ENCODE data around the gene CGB3.

The CGB3 gene

GRCh38 chr19:49014123-49014869 lies 9.8 kb downstream of the CGB3 start:
- DNase-seq (ENCODE audit: low spot score) (peak; percentile 56), ATAC-seq (ENCODE audit: low read depth) (no peak)
- H3K4me1 ChIP-seq (ENCODE audit: insufficient read depth, poor library complexity, severe bottlenecking) = no peaks in the 10 kb centered on the region
- peaks cover 38% of the 10 kb centered on the region for H3K36me3 ChIP-seq (ENCODE audit: low read depth)
- no peaks in the 10 kb centered on the region for H3K9me3 ChIP-seq (ENCODE audit: severe bottlenecking)
- H3K4me3 ChIP-seq (ENCODE audit: severe bottlenecking) = no peak overlapping the region
- TF ChIP-seq, protein P1, sequence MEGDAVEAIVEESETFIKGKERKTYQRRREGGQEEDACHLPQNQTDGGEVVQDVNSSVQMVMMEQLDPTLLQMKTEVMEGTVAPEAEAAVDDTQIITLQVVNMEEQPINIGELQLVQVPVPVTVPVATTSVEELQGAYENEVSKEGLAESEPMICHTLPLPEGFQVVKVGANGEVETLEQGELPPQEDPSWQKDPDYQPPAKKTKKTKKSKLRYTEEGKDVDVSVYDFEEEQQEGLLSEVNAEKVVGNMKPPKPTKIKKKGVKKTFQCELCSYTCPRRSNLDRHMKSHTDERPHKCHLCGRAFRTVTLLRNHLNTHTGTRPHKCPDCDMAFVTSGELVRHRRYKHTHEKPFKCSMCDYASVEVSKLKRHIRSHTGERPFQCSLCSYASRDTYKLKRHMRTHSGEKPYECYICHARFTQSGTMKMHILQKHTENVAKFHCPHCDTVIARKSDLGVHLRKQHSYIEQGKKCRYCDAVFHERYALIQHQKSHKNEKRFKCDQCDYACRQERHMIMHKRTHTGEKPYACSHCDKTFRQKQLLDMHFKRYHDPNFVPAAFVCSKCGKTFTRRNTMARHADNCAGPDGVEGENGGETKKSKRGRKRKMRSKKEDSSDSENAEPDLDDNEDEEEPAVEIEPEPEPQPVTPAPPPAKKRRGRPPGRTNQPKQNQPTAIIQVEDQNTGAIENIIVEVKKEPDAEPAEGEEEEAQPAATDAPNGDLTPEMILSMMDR (IDR thresholded peaks at IDR 0.05; ENCODE audit: poor library complexity, severe bottlenecking) = no peak
- no peak overlapping the region for H3K27ac ChIP-seq (ENCODE audit: poor library complexity, severe bottlenecking)
- no peaks in the 10 kb centered on the region for H3K27me3 ChIP-seq (ENCODE audit: insufficient read depth, poor library complexity, severe bottlenecking)

DNA sequence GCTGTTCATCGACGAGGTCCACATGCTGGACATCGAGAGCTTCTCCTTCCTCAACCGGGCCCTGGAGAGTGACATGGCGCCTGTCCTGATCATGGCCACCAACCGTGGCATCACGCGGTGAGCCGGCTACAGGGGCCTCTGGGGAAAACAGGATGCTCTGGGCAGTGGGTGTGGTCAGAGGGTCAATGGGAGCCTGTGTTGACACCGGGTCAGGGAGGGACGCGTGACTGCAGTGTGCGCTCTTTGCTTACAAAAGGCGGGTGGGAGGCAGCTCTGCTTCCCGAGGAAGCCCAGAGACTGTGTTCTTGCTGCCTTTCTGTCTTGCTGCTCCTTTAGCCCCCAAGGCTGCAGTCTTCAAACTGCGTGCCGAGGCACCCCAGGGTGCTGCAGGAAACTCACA lies 12.9 kb downstream of the CGB3 start:
- DNase-seq (ENCODE audit: low spot score) (no peak), ATAC-seq (ENCODE audit: low read depth) (no peak)
- H3K27ac ChIP-seq (ENCODE audit: poor library complexity, severe bottlenecking) = no peak overlapping the region
- TF ChIP-seq, protein P1 (IDR thresholded peaks at IDR 0.05; ENCODE audit: poor library complexity, severe bottlenecking) = no peak
- no peaks in the 10 kb centered on the region for H3K4me1 ChIP-seq (ENCODE audit: insufficient read depth, poor library complexity, severe bottlenecking)
- no peaks in the 10 kb centered on the region for H3K9me3 ChIP-seq (ENCODE audit: severe bottlenecking)
- peaks cover 63% of the 10 kb centered on the region for H3K36me3 ChIP-seq (ENCODE audit: low read depth)
- H3K4me3 ChIP-seq (ENCODE audit: severe bottlenecking) = no peak overlapping the region
- H3K27me3 ChIP-seq (ENCODE audit: insufficient read depth, poor library complexity, severe bottlenecking) = no peaks in the 10 kb centered on the region

DNA sequence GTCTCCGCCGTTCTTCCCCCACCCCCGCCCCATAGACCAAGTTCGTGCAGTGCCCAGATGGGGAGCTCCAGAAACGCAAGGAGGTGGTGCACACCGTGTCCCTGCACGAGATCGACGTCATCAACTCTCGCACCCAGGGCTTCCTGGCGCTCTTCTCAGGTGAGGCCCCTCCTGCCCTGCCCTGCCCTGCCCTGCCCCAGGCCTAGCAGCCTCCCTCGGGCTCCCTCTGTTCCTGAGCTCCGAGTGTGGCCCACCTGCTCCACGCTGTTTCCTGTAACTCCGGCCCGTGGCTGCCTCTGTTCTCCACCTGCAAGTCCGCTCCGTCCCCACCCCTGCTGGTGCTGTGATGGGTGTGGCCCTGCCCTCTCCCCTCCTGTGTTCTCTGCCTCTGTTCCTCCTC lies 13.7 kb downstream of the CGB3 start:
- Histone ChIP-seq H3K27me3 (ENCODE audit: insufficient read depth, poor library complexity, severe bottlenecking) (no peaks in the 10 kb centered on the region), H3K27ac (ENCODE audit: poor library complexity, severe bottlenecking) (no peak overlapping the region), H3K4me3 (ENCODE audit: severe bottlenecking) (no peak overlapping the region), H3K36me3 (ENCODE audit: low read depth) (peaks cover 67% of the 10 kb centered on the region), H3K4me1 (ENCODE audit: insufficient read depth, poor library complexity, severe bottlenecking) (no peaks in the 10 kb centered on the region), H3K9me3 (ENCODE audit: severe bottlenecking) (no peaks in the 10 kb centered on the region)
- TF ChIP-seq, protein P1 (IDR thresholded peaks at IDR 0.05; ENCODE audit: poor library complexity, severe bottlenecking) = no peak
- DNase-seq (ENCODE audit: low spot score) = no peak
- ATAC-seq (ENCODE audit: low read depth) = no peak

DNA sequence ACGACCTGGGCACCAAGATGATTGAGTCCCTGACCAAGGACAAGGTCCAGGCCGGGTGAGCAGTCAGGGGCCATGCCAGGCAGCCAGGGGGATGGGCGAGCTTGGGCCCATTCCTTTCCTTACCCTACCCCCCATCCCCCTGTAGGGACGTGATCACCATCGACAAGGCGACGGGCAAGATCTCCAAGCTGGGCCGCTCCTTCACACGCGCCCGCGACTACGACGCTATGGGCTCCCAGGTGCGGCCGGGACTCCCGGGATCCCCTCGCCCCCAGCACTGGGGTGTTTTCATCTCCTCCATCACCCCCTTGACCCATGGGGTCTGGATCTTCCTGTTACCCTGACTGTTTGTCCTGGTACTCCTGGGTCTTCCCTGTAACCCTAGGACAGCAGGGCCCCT lies 14.3 kb downstream of the CGB3 start:
- Histone ChIP-seq H3K36me3 (ENCODE audit: low read depth) (peaks cover 67% of the 10 kb centered on the region), H3K4me1 (ENCODE audit: insufficient read depth, poor library complexity, severe bottlenecking) (no peaks in the 10 kb centered on the region), H3K9me3 (ENCODE audit: severe bottlenecking) (no peaks in the 10 kb centered on the region), H3K4me3 (ENCODE audit: severe bottlenecking) (no peak overlapping the region), H3K27ac (ENCODE audit: poor library complexity, severe bottlenecking) (no peak overlapping the region), H3K27me3 (ENCODE audit: insufficient read depth, poor library complexity, severe bottlenecking) (no peaks in the 10 kb centered on the region)
- no peak for ATAC-seq (ENCODE audit: low read depth)
- TF ChIP-seq, protein P1 (IDR thresholded peaks at IDR 0.05; ENCODE audit: poor library complexity, severe bottlenecking) = no peak
- no peak for DNase-seq (ENCODE audit: low spot score)

GRCh38 chr19:49006905-49007304 lies 17.2 kb downstream of the CGB3 start:
- Histone ChIP-seq H3K4me1 (ENCODE audit: insufficient read depth, poor library complexity, severe bottlenecking) (no peaks in the 10 kb centered on the region), H3K36me3 (ENCODE audit: low read depth) (peaks cover 81% of the 10 kb centered on the region), H3K9me3 (ENCODE audit: severe bottlenecking) (no peaks in the 10 kb centered on the region), H3K27me3 (ENCODE audit: insufficient read depth, poor library complexity, severe bottlenecking) (no peaks in the 10 kb centered on the region), H3K27ac (ENCODE audit: poor library complexity, severe bottlenecking) (no peak overlapping the region), H3K4me3 (ENCODE audit: severe bottlenecking) (no peak overlapping the region)
- TF ChIP-seq, protein P1 (IDR thresholded peaks at IDR 0.05; ENCODE audit: poor library complexity, severe bottlenecking) = no peak
- DNase-seq (ENCODE audit: low spot score) (no peak), ATAC-seq (ENCODE audit: low read depth) (no peak)

Measured in RWPE2 (cell line).